GM12872 (cell line): ENCODE results near the gene NHSL1.

Source experiments
- TF ChIP-seq, protein P1 (sequence below): IDR thresholded peaks from 3 replicates; pipeline ENCODE4 v1.5.1; 2011; ENCODE audit warnings: low read depth, mild to moderate bottlenecking, low read length, moderate library complexity; ENCODE audit not compliant: insufficient read depth

NHSL1 gene

DNA sequence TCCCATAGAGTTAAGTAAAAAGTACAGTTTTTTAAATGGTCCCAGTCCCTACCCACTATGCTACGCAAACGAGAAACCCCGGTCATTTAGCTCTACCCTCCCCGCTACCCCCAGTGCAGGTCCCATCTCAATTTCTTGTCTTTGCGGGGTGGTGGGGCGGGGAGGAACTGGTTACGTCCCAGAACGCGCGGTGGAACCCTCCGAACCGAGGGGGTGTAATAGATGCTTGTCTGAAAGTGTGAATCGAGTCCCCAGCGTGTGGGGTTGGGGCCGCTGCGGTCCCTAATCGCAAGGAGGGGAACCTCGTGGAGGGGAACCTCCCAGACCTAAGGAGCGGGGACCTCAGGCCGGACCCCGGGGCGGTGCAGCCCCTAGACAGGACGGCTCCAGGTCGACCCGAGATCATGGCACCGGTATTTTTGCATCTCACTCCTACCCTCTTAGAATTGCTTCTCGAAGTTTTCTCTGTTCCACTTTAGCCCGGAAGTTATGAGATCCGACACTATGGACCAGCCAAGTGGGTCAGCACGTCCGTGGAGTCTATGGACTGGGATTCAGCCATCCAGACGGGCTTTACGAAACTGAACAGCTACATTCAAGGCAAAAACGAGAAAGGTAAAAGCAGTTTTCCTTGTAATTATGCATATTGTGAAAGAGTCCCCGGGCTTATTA is 94.5 kb downstream of the NHSL1 start:
- TF ChIP-seq, protein P1, sequence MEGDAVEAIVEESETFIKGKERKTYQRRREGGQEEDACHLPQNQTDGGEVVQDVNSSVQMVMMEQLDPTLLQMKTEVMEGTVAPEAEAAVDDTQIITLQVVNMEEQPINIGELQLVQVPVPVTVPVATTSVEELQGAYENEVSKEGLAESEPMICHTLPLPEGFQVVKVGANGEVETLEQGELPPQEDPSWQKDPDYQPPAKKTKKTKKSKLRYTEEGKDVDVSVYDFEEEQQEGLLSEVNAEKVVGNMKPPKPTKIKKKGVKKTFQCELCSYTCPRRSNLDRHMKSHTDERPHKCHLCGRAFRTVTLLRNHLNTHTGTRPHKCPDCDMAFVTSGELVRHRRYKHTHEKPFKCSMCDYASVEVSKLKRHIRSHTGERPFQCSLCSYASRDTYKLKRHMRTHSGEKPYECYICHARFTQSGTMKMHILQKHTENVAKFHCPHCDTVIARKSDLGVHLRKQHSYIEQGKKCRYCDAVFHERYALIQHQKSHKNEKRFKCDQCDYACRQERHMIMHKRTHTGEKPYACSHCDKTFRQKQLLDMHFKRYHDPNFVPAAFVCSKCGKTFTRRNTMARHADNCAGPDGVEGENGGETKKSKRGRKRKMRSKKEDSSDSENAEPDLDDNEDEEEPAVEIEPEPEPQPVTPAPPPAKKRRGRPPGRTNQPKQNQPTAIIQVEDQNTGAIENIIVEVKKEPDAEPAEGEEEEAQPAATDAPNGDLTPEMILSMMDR: no peak

DNA sequence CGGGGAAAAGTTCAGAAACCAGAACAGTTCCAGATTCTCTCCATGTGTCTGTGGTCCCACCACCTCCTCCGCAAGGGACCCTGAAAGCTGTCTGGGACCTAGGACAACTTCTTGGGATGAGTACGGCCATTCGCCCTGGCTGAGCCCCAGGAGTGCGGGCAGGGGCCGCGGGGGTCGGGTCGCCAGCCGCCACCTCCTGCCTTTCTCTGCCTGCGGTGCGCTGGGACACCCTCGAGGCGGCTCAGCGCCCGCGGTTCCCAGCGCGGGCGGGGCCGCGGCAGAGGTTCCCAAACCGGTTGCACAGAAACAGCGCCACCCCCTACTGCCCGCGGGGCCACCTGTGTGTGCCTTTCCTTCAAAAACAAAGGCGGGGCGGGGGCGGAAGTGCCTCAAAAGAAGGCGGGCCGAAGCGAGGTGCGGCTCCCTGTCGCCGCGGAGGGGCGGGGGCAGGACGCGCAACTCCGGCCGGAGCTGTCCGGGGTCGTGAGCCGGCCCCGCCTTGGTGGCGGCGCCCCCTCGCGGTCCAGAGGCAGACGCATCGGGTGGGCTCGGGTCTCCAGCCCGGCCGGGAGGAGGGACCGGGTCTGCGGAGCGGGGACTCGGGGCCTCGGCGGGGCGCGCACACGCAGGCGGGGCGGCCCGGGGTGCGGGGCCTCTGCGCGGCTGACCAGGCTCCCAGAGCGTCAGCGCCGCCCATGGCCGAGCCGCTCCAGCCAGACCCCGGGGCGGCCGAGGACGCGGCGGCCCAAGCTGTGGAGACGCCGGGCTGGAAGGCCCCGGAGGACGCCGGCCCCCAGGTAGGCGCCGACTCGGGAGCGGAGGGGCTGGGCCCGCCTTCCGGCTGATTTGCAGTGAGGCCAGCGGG is 95.3 kb downstream of the NHSL1 start, which contains the start of gene HEBP2:
Gene HEBP2 (plus strand): TSS at position 423 of the 865 bp plus-strand sequence. CDS start 273 bp downstream, at position 696.
- TF ChIP-seq, protein P1: peak; percentile 37; the same call in 2 of the 3 replicates

DNA sequence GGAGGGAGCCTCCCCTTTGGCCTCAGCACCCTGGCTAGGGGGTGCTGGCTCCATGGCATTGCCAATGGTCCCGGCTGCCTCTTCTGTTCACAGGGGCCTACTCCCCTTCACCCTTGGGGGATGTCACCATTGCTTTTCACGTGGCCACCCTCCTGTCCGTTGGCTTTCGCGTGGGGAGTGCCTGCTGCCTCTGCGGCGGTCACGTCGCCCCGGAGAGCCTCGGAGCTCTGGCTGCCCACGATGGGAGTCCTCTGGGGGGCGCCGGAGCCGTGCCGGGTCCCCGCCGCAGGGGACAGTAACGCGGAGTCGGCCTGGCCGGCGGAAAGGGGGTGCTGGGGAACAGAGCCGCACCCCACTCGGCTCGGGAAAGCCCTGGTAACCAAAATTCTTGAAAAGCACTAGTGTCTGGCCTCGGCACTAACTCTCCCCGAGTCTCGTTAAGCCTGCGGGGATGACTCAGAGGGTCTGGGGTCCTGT is 95.9 kb downstream of the NHSL1 start:
- TF ChIP-seq, protein P1: peak; percentile 43; the same call in 2 of the 3 replicates

DNA sequence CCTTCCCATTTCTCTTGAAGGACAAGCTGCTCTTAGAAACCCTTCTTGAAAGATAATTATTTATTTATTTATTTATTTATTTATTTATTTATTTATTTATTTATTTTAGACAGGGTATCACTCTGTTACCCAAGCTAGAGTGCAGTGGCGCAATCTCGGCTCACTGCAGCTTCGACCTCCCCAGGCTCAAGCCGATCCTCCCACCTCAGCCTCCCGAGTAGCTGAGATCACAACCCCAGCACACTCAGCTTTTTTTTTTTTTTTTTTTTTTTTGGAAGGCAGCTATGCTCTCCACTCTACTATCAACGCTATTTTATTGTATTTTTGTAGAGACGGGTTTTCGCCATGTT is 96.5 kb downstream of the NHSL1 start:
- TF ChIP-seq, protein P1: no peak

DNA sequence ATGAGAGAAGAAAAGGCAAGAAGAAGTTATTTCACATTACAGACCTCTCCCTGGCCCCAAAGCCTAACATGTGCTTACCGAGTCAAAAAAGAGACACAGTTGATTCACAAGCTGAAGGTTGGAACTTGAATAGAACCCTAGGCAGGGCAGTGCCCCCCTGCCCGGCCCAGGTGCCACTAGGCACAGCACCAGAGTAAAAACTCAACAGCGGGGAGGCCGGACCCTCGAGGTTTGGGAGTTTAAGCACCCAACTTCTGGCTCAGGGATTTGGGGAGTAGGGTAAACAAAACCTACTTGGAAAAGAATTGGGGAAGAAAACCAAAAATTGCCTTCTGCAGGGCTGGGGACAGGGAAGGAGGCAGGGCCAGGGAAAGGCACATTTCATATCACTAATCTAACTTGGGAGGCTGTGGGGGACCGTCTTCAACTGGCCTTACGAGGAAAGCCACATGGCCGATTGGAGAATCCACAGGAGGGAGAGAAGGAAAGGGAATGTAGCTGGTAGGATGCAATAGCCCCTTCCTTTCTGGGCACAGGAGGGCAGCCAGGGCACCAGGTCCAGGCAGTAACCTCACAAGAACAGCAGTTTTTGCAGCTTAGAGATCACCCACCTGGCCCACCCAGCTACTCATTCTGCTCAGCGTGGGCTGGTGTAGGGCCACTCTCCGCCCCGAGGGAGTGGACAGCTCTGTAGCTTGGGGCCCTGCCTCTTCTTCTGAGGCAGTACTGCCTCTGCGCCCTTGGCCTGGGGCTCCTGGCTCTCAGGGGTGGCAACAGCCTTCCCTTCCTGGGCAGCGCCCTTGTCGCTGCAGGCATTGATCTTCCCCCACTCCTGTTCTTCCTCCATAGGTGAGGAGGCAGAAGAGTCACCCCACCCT is 97.1 kb downstream of the NHSL1 start:
- TF ChIP-seq, protein P1: no peak

DNA sequence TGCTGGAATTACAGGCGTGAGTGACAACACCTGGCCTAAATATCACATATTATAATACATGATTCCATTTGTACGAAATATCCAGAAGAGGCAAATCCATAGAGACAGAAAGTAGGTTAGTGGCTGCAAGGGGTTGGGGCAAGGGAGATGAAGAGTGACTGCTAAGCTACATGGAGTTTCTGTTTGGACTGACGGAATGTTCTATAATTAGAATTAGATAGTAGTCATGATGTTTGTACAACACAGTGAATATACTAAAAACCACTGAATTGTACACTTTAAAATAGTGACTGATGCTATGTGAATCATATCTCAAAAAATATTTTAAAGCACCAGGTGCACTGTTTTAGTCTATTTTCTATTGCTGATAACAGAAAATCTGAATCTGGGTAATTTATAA is 99.0 kb downstream of the NHSL1 start:
- TF ChIP-seq, protein P1: no peak
